Measurements from ENCODE around the gene DZIP3.
"Not testable (repeated sequence)": the region's sequence is repeated elsewhere in the genome, so short reads cannot be mapped to it uniquely, and the experiment has no call there.

DZIP3 gene

GRCh38 chr3:108599677-108600409 lies 10.3 kb downstream of the DZIP3 start:
- in situ Hi-C loops (cut with HindIII; ENCODE audit: low sequenced_read_pairs): no loop called here

GRCh38 chr3:108602249-108602934 lies 12.9 kb downstream of the DZIP3 start:
- in situ Hi-C loops (cut with HindIII; ENCODE audit: low sequenced_read_pairs): no loop called here

GRCh38 chr3:108602935-108603294 lies 13.4 kb downstream of the DZIP3 start:
- in situ Hi-C loops (cut with HindIII; ENCODE audit: low sequenced_read_pairs): no loop called here

- in situ Hi-C loops (cut with HindIII; ENCODE audit: low sequenced_read_pairs): no loop called here
These were observed 14.2 kb downstream of the DZIP3 start for GRCh38 chr3:108603691-108604090.

- in situ Hi-C loops (cut with HindIII; ENCODE audit: low sequenced_read_pairs): no loop called here
These were observed 15.5 kb downstream of the DZIP3 start for GRCh38 chr3:108605028-108605427.

GRCh38 chr3:108605491-108605890 lies 16.0 kb downstream of the DZIP3 start:
- in situ Hi-C loops (cut with HindIII; ENCODE audit: low sequenced_read_pairs): no loop called here

- in situ Hi-C loops (cut with HindIII; ENCODE audit: low sequenced_read_pairs): no loop called here
These were observed 19.2 kb downstream of the DZIP3 start for GRCh38 chr3:108608750-108609149.

GRCh38 chr3:108610651-108611050 lies 21.1 kb downstream of the DZIP3 start:
- in situ Hi-C loops (cut with HindIII; ENCODE audit: low sequenced_read_pairs): no loop called here

- in situ Hi-C loops (cut with HindIII; ENCODE audit: low sequenced_read_pairs): not testable (repeated sequence)
These were observed 26.6 kb downstream of the DZIP3 start for GRCh38 chr3:108616090-108616489.

GRCh38 chr3:108620250-108620649 lies 30.7 kb downstream of the DZIP3 start:
- in situ Hi-C loops (cut with HindIII; ENCODE audit: low sequenced_read_pairs): no loop called here

GRCh38 chr3:108623504-108623903 lies 34.0 kb downstream of the DZIP3 start:
- in situ Hi-C loops (cut with HindIII; ENCODE audit: low sequenced_read_pairs): no loop called here

GRCh38 chr3:108629974-108630373 lies 40.5 kb downstream of the DZIP3 start:
- in situ Hi-C loops (cut with HindIII; ENCODE audit: low sequenced_read_pairs): no loop called here

- in situ Hi-C loops (cut with HindIII; ENCODE audit: low sequenced_read_pairs): no loop called here
These were observed 53.0 kb downstream of the DZIP3 start for GRCh38 chr3:108642526-108642925.

GRCh38 chr3:108645364-108645763 lies 55.8 kb downstream of the DZIP3 start:
- in situ Hi-C loops (cut with HindIII; ENCODE audit: low sequenced_read_pairs): no loop called here

- in situ Hi-C loops (cut with HindIII; ENCODE audit: low sequenced_read_pairs): loop anchor here (25.0 kb wide), 1 partner anchor 257 kb away; no protein-coding TSS in a partner anchor
These were observed 66.1 kb downstream of the DZIP3 start for GRCh38 chr3:108655664-108656063.

- in situ Hi-C loops (cut with HindIII; ENCODE audit: low sequenced_read_pairs): loop anchor here (25.0 kb wide), 1 partner anchor 251 kb away; no protein-coding TSS in a partner anchor
These were observed 72.2 kb downstream of the DZIP3 start for GRCh38 chr3:108661699-108662098.

GRCh38 chr3:108662142-108662738 lies 72.7 kb downstream of the DZIP3 start:
- in situ Hi-C loops (cut with HindIII; ENCODE audit: low sequenced_read_pairs): loop anchor here (25.0 kb wide), 1 partner anchor 250 kb away; no protein-coding TSS in a partner anchor

- in situ Hi-C loops (cut with HindIII; ENCODE audit: low sequenced_read_pairs): loop anchor here (25.0 kb wide), 1 partner anchor 248 kb away; no protein-coding TSS in a partner anchor
These were observed 74.7 kb downstream of the DZIP3 start for GRCh38 chr3:108664266-108664665.

- in situ Hi-C loops (cut with HindIII; ENCODE audit: low sequenced_read_pairs): loop anchor here (25.0 kb wide), 1 partner anchor 245 kb away; no protein-coding TSS in a partner anchor
These were observed 77.8 kb downstream of the DZIP3 start for GRCh38 chr3:108667312-108667711.

GRCh38 chr3:108669208-108669607 lies 79.7 kb downstream of the DZIP3 start:
- in situ Hi-C loops (cut with HindIII; ENCODE audit: low sequenced_read_pairs): loop anchor here (25.0 kb wide), 1 partner anchor 243 kb away; no protein-coding TSS in a partner anchor

GRCh38 chr3:108672701-108673100 lies 83.2 kb downstream of the DZIP3 start:
- in situ Hi-C loops (cut with HindIII; ENCODE audit: low sequenced_read_pairs): loop anchor here (25.0 kb wide), 1 partner anchor 240 kb away; no protein-coding TSS in a partner anchor
